GM21381 (cell line): Measurements from ENCODE around the gene MAL.
A peak's percentile ranks its signal among the peaks of the same experiment; 100 is the strongest.

ENCODE experiments used
- ATAC-seq: cut with Tn5 transposase; IDR thresholded peaks from one replicate; pipeline ENCODE4 v1.9.1; 2021; ENCODE audit warnings: mild to moderate bottlenecking, moderate library complexity; ENCODE audit not compliant: unreplicated experiment

Gene MAL

GRCh38 chr2:95060446-95061118 is 35.1 kb downstream of the MAL start:
- ATAC-seq = no peak

DNA sequence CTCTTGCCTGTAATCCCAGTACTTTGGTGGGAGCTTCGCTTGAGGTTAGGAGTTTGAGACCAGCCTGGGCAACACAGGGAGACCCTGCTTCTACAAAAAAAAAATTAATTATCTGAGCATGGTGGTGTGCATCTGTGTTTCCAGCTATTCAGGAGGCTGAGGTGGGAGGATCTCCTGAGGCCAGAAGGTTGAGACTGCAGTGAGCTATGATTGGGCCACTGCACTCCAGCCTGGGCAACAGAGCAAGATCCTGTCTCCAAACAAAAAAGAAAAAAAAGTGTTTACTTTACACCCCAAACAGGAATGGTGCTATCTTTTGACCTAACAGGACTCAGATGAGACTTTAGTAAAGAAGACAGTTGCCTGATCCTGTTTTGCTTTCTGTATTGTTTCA is 35.6 kb downstream of the MAL start:
- ATAC-seq = no peak

GRCh38 chr2:95061601-95062183 is 36.2 kb downstream of the MAL start:
- no peak for ATAC-seq

- peak; percentile 34 for ATAC-seq
Observed at GRCh38 chr2:95062242-95063085, 37.0 kb downstream of the MAL start.

- ATAC-seq = peak; percentile 70
Observed at GRCh38 chr2:95063086-95063958, 37.8 kb downstream of the MAL start.

DNA sequence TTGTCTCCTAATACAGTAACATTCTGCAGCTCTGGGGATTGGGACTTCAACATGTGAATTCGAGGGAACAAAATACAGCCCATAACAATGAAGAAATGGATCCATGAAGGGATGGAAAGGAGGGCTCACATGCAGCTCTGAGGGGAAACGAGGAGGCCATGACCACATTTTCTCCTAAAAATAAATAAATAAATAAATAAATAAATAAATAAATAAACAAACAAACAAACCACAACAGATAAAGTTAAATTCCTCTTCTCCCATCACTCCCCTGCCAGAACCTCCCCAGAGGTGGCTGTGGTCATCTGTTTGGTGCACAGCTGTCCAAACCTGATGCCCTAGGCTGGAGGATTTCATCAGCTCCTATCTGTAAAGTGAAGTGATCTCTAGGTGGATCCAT is 42.7 kb downstream of the MAL start:
- no peak for ATAC-seq

DNA sequence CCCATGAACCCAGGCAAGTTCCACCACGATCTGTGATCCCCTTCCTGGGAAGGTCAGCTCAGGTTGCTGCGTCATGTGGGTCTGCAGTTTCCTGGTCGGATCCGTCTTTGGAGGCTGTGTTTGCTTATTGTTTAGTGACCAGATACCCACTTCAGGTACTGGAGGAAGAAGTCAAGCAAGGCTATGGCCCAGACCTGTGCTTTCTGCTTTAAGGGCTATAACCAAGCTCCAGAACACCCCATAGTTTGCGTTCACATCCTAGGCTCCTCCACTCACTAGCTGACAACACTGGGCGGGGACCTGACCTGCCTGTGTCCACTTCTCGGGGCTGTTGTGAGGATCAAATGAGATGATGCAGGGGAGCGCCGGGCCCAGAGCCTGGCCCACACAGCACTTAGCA is 44.0 kb downstream of the MAL start:
- no peak for ATAC-seq

DNA sequence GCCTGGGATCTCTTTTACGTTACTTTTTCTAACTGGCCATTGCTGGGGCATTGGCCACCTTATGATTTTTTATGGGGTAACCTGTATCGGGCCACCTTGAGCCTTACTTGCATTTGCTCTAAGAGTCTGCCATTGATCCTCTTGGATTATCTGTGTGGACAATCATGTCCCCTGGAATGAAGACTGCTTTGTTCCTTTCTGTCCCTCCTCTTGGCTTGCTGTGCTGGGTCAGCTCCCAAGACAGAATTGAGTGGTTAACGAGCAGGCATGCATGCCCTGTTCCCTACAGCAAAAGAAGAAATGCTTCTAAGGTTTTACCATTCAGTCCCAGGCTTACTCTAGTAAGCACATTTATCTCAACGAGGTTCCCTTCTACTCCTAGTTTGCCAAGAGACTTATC is 46.3 kb downstream of the MAL start:
- no peak for ATAC-seq

- ATAC-seq = no peak
Observed at GRCh38 chr2:95072424-95072823, 46.9 kb downstream of the MAL start.

GRCh38 chr2:95073856-95074662 is 48.6 kb downstream of the MAL start:
- ATAC-seq = no peak

- ATAC-seq = no peak
Observed at GRCh38 chr2:95074663-95075439, 49.3 kb downstream of the MAL start.

GRCh38 chr2:95075440-95076132 is 50.1 kb downstream of the MAL start:
- ATAC-seq = no peak

- peak; percentile 77 for ATAC-seq
Observed at GRCh38 chr2:95076705-95077529, 51.4 kb downstream of the MAL start.

DNA sequence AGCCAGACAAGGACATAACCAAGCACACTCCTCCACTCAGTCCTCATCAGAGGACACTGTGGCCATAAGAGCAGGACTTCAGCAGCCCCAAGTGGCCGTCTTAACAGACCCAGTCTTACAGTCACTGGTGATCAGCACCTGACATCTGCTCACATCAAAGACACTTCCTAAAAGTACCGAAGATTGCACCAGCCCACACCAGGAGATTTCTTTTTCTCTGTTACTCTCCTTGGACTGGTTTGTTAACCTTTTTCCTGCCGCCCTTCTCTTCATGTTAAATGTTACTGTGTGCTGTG is 52.0 kb downstream of the MAL start:
- no peak for ATAC-seq

GRCh38 chr2:95077861-95078603 is 52.5 kb downstream of the MAL start:
- no peak for ATAC-seq

DNA sequence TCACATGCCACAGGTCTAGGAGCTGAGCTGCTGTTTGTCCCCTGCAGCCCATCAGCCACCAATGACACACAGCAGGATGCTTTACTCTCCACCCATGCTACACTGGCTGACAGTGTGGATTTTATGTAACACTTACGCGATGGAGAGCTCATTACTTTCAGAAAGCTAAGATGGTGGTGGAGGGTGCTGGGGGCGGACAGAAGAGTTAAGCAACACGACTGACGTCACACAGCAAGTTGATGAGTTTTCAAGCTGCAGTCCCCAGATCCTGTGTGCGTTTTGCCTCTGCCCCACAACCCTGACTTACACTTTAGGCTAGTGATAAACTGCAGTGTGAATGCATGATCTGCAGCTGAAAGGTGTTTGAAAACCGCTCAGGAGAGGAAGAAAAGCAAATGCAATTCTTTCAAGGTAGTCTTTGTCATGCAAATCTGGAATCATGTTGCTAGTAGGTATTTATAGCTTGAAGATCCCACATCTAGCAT is 53.7 kb downstream of the MAL start:
- no peak for ATAC-seq

DNA sequence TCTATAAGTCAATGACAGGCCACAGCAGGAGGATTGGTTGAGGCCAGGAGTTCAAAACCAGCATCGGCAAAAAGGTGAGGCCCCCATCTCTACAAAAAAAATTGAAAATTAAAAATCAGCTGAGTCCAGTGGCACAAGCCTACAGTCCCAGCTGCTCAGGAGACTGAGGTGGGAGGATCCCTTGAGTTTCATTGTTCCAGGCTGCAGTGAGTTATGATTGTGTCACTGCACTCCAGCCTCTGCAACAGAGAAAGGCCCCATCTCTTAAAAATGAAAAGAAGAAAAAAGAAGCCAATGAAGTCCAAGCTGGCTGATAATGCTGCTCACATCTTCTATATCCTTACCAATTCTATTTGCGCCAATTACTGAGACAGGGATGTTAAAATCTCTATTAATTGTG is 57.0 kb downstream of the MAL start:
- ATAC-seq = no peak
